Astrocyte of the cerebellum (primary cell): ENCODE data around the gene CORO6.

Experiments
- DNase-seq: peaks from one replicate; pipeline ENCODE4 v3.0.0-alpha.2; 2011; ENCODE audit warnings: low read depth
- H3K4me3 ChIP-seq: 2 replicates; pipeline ENCODE4 v1.5.1; 2011; ENCODE audit warnings: mild to moderate bottlenecking, low read depth, low read length, moderate library complexity
- in situ Hi-C: cut with HindIII; loops from 2 replicates; pipeline ENCODE4 v1.10.0; 2017; ENCODE audit warnings: low sequenced_read_pairs
- TF ChIP-seq, protein P1 (sequence below): IDR thresholded peaks from 2 replicates; pipeline ENCODE4 v1.5.1; 2012; ENCODE audit warnings: low read length, low read depth, moderate library complexity, mild to moderate bottlenecking; ENCODE audit errors: missing control alignments

CORO6 gene

GRCh38 chr17:29568331-29569244 lies 54.1 kb downstream of the CORO6 start, which contains the start of gene TP53I13:
Gene TP53I13, plus strand, starts transcription at chr17:29568701. Its CDS starts 58 bp downstream, at chr17:29568759.
- in situ Hi-C loops = no loop called here
- DNase-seq = no peak
- H3K4me3 ChIP-seq = peak within 1 kb of the TSS; percentile 72
- TF ChIP-seq, protein P1, sequence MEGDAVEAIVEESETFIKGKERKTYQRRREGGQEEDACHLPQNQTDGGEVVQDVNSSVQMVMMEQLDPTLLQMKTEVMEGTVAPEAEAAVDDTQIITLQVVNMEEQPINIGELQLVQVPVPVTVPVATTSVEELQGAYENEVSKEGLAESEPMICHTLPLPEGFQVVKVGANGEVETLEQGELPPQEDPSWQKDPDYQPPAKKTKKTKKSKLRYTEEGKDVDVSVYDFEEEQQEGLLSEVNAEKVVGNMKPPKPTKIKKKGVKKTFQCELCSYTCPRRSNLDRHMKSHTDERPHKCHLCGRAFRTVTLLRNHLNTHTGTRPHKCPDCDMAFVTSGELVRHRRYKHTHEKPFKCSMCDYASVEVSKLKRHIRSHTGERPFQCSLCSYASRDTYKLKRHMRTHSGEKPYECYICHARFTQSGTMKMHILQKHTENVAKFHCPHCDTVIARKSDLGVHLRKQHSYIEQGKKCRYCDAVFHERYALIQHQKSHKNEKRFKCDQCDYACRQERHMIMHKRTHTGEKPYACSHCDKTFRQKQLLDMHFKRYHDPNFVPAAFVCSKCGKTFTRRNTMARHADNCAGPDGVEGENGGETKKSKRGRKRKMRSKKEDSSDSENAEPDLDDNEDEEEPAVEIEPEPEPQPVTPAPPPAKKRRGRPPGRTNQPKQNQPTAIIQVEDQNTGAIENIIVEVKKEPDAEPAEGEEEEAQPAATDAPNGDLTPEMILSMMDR = no peak

DNA sequence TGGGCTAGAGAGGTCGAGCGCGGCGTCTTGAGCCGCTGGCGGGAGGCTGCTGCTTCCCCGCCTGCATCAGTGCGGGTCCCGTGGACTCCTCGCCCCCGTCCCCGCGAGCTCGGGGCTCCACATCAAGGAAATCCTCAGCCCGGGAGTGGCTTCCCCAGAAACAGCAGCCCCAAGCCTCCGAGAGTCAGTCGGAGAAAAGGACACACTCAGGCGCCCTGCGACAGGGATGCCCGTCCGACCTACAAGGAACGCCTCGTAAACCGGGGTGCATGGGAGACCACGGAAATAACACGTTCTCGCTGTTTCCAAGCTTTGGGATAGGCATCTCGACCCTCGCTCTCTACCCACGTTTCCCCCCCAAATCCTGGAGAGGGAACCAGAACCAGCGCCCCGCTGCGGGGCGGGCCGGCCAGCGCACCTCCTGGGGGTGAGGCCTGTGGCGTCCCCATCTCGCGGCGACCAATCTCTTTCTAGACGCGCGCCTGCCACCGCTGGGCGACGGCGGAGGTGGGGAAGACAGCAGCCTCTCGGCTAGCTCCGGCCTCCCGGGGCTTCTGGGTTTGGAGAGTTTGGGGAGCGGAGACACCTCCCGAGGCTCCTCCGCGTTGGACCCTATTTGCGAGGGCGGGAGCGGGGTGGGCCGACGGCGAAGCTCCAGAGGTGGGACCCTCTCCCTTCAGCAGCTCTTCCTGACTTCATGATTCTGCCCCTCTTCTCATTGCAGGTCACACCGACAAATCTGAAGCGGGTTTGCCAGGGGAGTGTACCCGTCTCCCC lies 55.0 kb downstream of the CORO6 start:
- TF ChIP-seq, protein P1 = no peak
- DNase-seq = no peak
- in situ Hi-C loops = no loop called here
- H3K4me3 ChIP-seq = peak overlapping the region; percentile 72

- DNase-seq = no peak
- TF ChIP-seq, protein P1 = no peak
- peak overlapping the region; percentile 72 for H3K4me3 ChIP-seq
- in situ Hi-C loops = no loop called here
These were observed 55.5 kb downstream of the CORO6 start for GRCh38 chr17:29567304-29567553.

- TF ChIP-seq, protein P1 = no peak
- no peak for DNase-seq
- in situ Hi-C loops = no loop called here
- H3K4me3 ChIP-seq = peak within 1 kb of the TSS; percentile 72
These were observed 56.0 kb downstream of the CORO6 start, which contains the start of gene ABHD15 for GRCh38 chr17:29566473-29567303. Gene ABHD15, minus strand, starts transcription at chr17:29567037. Its CDS starts 71 bp downstream, at chr17:29566966.

DNA sequence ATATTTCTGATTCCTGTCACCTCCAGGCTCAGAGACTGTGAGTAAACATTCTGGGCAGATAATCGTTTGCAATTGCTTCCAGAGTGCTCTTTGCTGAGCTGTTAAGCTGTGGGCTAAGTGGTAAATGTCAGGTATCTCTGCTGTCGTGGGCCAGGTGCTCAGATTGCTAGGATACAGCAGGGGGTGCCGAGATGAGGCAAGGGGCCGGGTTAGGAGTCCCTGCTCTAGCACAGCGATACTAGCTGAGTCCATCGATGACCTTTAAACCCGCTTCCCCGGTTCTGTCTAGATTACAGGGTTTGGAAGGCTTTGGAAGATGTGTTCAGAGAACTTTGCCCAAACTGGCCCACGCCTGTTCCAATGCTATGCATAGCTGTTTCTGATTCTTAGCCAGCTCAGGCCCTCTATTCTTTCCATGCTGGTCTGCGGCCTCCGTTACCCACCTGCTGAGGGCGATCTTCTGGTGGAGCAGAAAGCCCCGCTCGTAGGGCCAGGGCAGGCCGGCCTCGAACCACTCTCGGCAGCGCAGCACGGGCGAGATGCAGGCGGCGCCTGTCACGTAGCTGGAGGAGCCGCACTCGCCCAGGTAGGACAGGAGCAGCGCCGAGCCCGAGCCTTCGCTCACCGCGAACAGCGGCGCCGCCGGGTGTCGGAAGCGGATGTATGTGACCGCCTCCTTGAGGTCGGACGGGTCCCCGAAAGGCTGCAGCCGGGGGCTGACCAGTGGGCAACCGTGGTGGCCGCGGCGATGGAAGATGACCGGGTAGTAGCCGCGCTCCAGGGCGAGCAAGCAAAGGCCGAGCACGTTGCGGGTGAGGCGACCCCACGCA lies 56.9 kb downstream of the CORO6 start:
- DNase-seq = no peak
- TF ChIP-seq, protein P1 = peak; percentile 6
- in situ Hi-C loops = no loop called here

More for the DNA sequence above, 56.9 kb downstream of the CORO6 start:
- H3K4me3 ChIP-seq = peak overlapping the region; percentile 32
